Endothelial cell (in vitro differentiated cells): Measurements from ENCODE around the gene SLC16A3. TPM values are rescaled to one million over a fixed set of nuclear protein-coding genes. Genes with fewer than 3 reads are reported as not detected.

ENCODE experiments used
- DNase-seq: peaks from one replicate; pipeline ENCODE4 v3.0.0; 2021; ENCODE audit warnings: low spot score
- H3K27ac Mint-ChIP-seq: one replicate; pipeline ENCODE4 v1.8.0; 2021; ENCODE audit warnings: mixed read lengths, inconsistent platforms; ENCODE audit not compliant: unreplicated experiment
- H3K27me3 Mint-ChIP-seq: one replicate; pipeline ENCODE4 v1.8.0; 2021; ENCODE audit warnings: mild to moderate bottlenecking, moderate library complexity, mixed read lengths, inconsistent platforms; ENCODE audit not compliant: unreplicated experiment
- H3K36me3 Mint-ChIP-seq: one replicate; pipeline ENCODE4 v1.8.0; 2021; ENCODE audit warnings: mild to moderate bottlenecking, low read depth, mixed read lengths, inconsistent platforms; ENCODE audit not compliant: unreplicated experiment
- H3K4me1 Mint-ChIP-seq: one replicate; pipeline ENCODE4 v1.8.0; 2021; ENCODE audit warnings: mild to moderate bottlenecking, mixed read lengths, inconsistent platforms; ENCODE audit not compliant: unreplicated experiment
- H3K4me3 Mint-ChIP-seq: one replicate; pipeline ENCODE4 v1.8.0; 2021; ENCODE audit warnings: mild to moderate bottlenecking, mixed read lengths, inconsistent platforms; ENCODE audit not compliant: unreplicated experiment
- H3K9me3 Mint-ChIP-seq: one replicate; pipeline ENCODE4 v1.8.0; 2021; ENCODE audit warnings: mixed read lengths, inconsistent platforms; ENCODE audit not compliant: unreplicated experiment
- total RNA-seq: library from RNA; stranded (reverse); fragmentation: NEBNext Ultra II Directional; extraction: Animal tissue kit (Norgen Biotek cat#: 25700); gene quantifications from one replicate; pipeline ENCODE4 v1.2.1, GENCODE V29; 2021; ENCODE audit not compliant: unreplicated experiment
- TF ChIP-seq, protein P1 (sequence below): fragments of 200-600 bp; sonication (generic); IDR thresholded peaks from one replicate; pipeline ENCODE4 v1.5.0; 2021; ENCODE audit warnings: antibody characterized with exemption; ENCODE audit not compliant: unreplicated experiment

Gene SLC16A3
- total RNA-seq, 1 donor from 2014 or later, result 76.2 TPM

DNA sequence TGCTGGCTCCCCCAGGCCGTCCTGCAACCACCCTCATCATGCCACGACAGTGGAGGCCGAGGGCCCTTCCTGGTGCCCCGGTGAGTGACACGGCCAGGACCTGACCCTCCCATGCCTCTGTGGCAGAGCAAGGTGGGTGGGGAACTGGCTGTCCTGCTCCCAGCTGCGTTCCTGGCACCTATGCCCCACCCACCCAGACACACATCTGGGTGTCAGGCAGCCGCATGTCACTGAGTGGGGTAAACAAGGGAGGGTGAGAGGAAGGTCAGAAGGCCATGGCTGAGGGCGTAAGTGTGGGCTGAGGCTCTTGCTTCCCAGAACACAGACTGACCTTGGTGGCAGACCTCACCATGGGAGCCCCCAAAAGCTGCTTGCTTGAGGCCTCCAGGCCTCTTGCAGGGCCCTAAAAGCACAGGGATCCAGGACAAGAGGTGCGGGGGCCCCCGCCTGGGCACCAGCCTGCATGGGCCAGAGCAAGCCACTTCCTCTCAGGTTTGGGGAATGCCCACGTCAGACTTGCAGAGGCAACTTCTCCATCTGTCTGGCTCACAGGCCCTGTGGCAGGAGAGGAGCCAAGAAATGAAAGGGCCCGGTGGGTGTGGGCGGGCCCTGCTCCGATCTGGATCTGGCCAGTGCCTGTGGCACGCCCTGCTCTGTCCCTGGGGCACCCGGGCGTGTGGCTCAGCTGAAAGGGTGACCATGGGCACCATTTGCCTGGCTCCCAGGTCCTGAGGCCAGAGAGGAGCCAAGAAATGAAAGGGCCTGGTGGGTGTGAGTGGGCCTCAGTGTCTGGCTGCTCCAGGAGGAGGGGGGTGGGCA lies 12.3 kb upstream of the SLC16A3 start:
- H3K9me3 Mint-ChIP-seq, result no peaks in the 10 kb centered on the region
- no peak overlapping the region for H3K4me3 Mint-ChIP-seq
- H3K4me1 Mint-ChIP-seq, result peaks cover 3% of the 10 kb centered on the region
- no peak overlapping the region for H3K27ac Mint-ChIP-seq
- peaks cover 4% of the 10 kb centered on the region for H3K36me3 Mint-ChIP-seq
- peaks cover 5% of the 10 kb centered on the region for H3K27me3 Mint-ChIP-seq
- no peak for DNase-seq
- TF ChIP-seq, protein P1, sequence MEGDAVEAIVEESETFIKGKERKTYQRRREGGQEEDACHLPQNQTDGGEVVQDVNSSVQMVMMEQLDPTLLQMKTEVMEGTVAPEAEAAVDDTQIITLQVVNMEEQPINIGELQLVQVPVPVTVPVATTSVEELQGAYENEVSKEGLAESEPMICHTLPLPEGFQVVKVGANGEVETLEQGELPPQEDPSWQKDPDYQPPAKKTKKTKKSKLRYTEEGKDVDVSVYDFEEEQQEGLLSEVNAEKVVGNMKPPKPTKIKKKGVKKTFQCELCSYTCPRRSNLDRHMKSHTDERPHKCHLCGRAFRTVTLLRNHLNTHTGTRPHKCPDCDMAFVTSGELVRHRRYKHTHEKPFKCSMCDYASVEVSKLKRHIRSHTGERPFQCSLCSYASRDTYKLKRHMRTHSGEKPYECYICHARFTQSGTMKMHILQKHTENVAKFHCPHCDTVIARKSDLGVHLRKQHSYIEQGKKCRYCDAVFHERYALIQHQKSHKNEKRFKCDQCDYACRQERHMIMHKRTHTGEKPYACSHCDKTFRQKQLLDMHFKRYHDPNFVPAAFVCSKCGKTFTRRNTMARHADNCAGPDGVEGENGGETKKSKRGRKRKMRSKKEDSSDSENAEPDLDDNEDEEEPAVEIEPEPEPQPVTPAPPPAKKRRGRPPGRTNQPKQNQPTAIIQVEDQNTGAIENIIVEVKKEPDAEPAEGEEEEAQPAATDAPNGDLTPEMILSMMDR, result no peak

DNA sequence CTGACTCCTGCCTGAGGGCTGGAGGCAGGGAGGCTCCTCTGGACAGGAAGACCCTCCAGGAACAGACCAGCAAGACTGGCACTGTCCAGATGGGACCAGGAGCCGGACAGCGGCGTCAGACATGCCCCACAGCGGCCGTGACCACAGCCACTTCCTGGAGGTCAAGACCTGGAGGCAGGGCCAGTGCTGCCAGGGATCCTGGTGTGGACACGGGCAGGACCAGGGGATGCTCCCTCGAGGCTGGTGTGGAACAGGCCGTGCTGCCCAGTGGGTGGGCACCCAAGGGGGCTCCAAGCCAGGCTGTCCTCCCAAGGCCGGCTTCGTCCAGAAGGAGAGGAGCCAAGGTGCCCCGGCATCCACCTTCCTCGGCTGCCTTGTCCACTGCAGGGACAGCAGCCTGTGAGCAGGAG lies 11.7 kb upstream of the SLC16A3 start:
- peaks cover 3% of the 10 kb centered on the region for H3K4me1 Mint-ChIP-seq
- TF ChIP-seq, protein P1, result no peak

DNA sequence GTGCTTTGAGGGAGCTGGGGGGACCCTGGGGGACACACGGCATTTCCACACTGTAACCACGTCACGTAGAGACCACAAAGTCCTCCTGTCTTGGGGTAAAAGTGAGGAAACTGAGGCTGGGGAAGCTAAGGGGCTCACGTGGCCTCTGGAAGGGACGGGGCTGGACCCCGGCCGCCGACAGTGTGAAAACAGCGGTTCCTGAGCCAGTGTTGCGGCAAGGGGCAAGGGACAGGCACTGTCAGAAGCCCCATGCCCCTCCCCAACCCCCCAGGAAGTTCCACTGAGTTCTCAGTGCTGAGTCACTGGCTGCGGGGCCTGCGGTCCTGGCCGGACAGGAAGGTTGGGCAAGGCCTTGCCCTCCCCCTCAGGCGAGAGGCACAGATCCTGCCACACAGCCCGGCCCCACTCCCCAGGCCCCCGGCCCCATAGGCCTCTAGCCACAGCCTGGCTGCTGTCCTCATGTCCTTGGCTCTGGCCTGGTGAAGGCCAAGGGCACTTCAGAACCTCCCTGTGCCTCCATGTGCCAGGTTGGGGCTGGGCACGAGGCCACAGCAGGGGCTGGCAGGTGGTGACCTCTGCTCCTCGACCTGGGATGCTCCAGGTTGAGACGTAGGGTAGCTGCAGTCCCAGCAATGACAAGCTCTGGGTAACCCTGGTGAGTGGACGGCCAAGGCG lies 11.2 kb upstream of the SLC16A3 start:
- Mint-ChIP-seq H3K4me3 (no peak overlapping the region), H3K27ac (no peak overlapping the region), H3K9me3 (no peaks in the 10 kb centered on the region), H3K4me1 (peaks cover 3% of the 10 kb centered on the region), H3K36me3 (peaks cover 4% of the 10 kb centered on the region), H3K27me3 (peaks cover 4% of the 10 kb centered on the region)
- no peak for DNase-seq
- TF ChIP-seq, protein P1, result no peak

More for the DNA sequence above, 11.7 kb upstream of the SLC16A3 start:
- Mint-ChIP-seq H3K4me3 (no peak overlapping the region), H3K27ac (no peak overlapping the region), H3K27me3 (peaks cover 4% of the 10 kb centered on the region), H3K36me3 (peaks cover 4% of the 10 kb centered on the region), H3K9me3 (no peaks in the 10 kb centered on the region)
- no peak for DNase-seq

DNA sequence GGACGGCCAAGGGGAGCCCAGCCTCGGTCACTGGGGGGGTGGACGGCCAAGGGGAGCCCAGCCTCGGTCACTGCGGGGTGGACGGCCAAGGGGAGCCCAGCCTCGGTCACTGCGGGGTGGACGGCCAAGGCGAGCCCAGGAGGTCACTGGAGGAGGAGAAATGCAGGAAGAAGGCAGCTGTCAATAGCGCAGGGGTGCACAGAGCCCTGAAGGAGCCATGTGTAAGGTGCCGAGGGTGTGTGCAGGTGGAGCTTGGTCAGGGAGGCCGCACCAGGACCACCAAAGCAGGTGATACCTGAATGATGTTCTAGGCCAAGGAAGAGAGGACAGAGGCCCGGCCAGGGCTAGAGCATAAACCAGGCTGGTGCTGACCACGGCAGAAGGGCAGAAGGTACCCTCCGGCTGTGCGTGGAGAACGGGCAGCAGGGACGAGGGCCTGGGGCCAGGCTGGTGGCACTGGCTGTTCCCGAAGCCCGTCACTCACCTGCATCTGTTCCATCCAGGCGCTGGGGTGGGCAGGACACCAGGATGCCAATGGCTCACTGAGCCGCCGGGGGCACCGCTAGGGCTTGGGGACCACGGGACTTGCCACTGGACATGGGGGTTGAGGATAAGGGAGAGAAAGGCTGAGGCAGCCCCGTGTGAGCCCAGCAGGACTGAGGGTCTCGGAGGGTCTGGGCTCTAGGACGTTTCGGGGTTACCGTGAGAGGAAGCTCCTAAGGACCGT lies 10.3 kb upstream of the SLC16A3 start:
- H3K4me1 Mint-ChIP-seq, result peaks cover 3% of the 10 kb centered on the region
- H3K27ac Mint-ChIP-seq, result no peak overlapping the region
- peaks cover 4% of the 10 kb centered on the region for H3K27me3 Mint-ChIP-seq
- DNase-seq, result no peak
- H3K36me3 Mint-ChIP-seq, result peaks cover 4% of the 10 kb centered on the region
- H3K4me3 Mint-ChIP-seq, result no peak overlapping the region
- no peaks in the 10 kb centered on the region for H3K9me3 Mint-ChIP-seq
- TF ChIP-seq, protein P1, result no peak
